Stimulated activated CD4-positive, alpha-beta T cell treated with anti-CD3 and anti-CD28 coated beads, TNF-alpha, amount 100 ng/mL, for 24 hours (primary cell): Measurements from ENCODE around the gene ACOT4.
A peak's percentile ranks its signal among the peaks of the same experiment; 100 is the strongest.
"Not testable (repeated sequence)": the region's sequence is repeated elsewhere in the genome, so short reads cannot be mapped to it uniquely, and the experiment has no call there.

Experiments
- DNase-seq, 3 experiments: peaks; one replicate each; pipeline ENCODE4 v3.0.0-alpha.2; 2020; ENCODE audit warnings: low read depth in 3 of 3

The ACOT4 gene, protein sequence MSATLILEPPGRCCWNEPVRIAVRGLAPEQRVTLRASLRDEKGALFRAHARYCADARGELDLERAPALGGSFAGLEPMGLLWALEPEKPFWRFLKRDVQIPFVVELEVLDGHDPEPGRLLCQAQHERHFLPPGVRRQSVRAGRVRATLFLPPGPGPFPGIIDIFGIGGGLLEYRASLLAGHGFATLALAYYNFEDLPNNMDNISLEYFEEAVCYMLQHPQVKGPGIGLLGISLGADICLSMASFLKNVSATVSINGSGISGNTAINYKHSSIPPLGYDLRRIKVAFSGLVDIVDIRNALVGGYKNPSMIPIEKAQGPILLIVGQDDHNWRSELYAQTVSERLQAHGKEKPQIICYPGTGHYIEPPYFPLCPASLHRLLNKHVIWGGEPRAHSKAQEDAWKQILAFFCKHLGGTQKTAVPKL

DNA sequence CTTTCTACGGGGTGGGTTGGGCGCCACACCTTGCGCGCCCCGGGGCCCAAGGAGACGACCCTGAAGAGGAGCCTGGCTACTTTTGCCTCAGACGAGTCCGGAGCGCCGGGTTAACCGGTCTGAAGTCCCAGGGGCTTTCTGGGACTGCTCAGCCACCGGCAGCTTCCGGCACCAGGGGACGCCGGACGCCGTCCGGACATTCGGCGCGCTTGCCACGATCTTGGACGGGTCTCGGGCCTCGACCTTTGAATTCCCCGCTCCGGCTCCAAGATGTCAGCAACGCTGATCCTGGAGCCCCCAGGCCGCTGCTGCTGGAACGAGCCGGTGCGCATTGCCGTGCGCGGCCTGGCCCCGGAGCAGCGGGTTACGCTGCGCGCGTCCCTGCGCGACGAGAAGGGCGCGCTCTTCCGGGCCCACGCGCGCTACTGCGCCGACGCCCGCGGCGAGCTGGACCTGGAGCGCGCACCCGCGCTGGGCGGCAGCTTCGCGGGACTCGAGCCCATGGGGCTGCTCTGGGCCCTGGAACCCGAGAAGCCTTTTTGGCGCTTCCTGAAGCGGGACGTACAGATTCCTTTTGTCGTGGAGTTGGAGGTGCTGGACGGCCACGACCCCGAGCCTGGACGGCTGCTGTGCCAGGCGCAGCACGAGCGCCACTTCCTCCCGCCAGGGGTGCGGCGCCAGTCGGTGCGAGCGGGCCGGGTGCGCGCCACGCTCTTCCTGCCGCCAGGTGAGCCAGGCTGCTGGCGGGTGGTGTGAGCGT lies at the start of gene ACOT4:
TSS of gene ACOT4 (plus strand) at position 184 of the 760 bp plus-strand sequence. CDS start at position 271, 87 bp downstream.
- DNase-seq: peak in 1 of 3 experiments; percentile 48

- DNase-seq: not testable (repeated sequence)
These were observed 48.7 kb upstream of the ACOT4 start for GRCh38 chr14:73542961-73543360.

DNA sequence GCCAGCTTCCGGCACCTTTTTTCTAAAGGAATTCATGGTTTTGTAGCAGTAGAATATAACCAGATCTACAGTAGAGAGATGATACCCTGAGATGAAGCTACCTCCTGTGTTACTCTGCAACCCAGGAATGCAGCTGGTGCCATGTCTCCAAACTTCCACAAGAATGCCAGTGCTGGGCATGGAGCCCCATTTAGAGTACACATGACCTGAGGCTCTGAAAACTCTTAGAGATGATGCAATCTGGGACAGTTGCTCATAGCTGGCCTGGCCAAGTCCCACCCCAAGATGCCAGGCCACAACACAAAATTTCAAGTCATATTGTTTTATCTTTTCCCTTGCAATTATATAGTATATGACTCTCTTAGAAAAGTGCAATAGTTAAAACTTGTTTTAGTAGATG lies 46.3 kb upstream of the ACOT4 start:
- not testable (repeated sequence) for DNase-seq

- not testable (repeated sequence) for DNase-seq
These were observed 42.6 kb upstream of the ACOT4 start for GRCh38 chr14:73549097-73549496.

DNA sequence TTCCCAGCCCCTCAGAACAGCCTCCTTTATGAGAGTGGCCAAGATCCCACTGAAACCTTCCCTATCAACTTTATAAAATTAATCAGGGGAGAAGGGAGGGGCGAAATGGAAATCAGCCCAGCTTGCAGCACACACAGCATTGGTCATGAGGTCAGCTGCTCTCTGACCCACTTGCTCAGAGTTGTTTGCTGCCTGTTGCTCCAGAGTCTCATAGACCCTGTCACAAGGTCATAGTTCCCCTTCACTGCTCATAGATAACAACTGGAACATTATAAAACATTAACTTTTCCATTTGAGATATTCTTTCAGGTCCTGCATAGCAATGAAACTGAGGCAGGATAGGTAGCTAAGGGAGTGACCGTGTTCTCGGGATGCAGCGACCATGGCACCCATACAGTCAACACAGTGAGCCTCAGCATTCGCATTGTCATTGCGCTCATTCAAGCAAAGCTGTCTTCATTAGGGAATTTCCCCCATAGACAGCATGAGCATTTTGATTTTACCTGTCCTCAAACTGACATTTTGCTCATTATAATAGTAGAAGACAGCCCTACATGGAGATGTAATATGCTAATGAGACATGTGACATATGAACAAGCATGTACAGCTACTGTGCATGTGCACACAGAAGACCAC lies 41.7 kb upstream of the ACOT4 start:
- not testable (repeated sequence) for DNase-seq

DNA sequence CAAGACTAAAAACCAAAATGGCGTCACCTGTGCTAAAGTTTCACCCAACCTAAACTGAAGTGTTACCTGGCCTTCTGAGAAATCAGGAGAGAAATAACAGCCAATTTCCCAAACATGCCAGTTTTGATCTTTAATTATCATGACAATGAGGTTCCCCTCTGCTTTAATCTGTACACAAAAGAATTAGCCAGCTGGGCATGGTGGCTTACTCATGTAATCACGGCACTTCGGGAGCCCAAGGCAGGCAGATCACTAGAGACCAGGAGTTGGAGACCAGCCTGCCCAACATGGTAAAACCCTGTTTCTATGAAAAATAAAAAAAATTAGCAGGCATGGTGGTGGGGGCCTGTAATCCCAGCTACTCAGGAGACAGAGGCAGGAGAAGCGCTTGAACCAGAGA lies 37.8 kb upstream of the ACOT4 start:
- DNase-seq: no peak

DNA sequence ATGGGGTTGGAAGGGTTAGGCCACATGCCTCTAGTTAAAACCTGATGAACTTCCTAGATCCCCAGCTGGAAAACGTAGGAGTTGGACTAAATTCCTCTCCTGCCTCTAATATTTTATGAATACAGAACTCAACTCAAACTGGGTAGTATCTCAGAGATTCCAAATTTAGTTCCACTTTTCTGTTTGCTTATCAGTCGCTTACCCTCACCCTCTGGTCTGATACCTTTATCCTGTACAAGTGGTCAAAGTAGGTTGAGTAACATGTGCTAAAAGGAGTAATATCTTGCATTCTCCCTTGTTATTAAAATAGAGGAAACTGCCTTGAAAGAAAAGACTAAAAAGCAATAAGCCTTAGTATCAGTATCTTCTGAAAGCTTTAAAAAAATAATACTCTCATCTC lies 34.5 kb upstream of the ACOT4 start:
- not testable (repeated sequence) for DNase-seq

- DNase-seq: not testable (repeated sequence)
These were observed 33.4 kb upstream of the ACOT4 start for GRCh38 chr14:73558238-73558637.

DNA sequence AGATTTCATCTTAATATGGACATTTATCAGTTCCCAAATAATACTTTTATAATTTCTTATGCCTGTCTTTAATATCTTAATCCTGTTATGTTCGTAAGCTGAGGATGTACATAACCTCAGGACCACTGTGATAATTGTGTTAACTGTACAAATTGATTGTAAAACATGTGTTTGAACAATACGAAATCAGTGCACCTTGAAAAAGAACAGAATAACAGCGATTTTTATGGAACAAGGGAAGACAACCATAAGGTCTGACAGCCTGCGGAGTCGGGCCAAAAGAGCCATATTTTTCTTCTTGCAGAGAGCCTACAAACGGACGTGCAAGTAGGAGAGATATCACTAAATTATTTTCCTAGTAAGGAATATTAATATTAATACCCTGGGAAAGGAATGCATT lies 29.4 kb upstream of the ACOT4 start:
- DNase-seq: not testable (repeated sequence)

- DNase-seq: not testable (repeated sequence)
These were observed 29.0 kb upstream of the ACOT4 start for GRCh38 chr14:73562696-73563095.

DNA sequence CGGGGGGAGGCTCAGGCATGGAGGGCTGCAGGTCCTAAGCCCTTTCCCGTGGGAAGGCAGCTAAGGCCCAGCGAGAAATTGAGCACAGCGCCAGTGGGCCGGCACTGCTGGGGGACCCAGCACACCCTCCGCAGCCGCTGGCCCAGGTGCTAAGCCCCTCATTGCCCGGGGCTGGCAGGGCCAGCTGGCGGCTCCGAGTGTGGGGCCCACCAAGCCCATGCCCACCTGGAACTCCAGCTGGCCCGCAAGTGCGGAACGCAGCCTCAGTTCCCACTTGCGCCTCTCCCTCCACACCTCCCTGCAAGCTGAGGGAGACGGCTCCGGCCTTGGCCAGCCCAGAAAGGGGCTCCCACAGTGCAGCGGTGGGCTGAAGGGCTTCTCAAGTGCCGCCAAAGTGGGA lies 25.2 kb upstream of the ACOT4 start:
- not testable (repeated sequence) for DNase-seq

DNA sequence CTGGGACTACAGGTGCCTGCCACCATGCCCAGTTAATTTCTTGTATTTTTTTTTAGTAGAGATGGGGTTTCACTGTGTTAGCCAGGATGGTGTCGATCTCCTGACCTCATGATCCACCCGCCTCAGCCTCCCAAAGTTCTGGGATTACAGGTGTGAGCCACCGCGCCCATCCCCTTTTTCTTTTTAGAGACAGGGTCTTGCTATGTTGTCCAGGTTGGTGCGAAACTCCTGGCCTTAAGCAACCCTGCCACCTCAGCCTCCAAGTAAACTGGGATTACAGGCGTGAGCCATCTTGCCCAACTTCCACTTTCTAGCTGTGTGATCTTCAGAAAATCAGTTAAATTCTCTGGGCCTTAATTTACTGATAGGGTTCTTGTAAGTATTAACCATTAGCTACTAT lies 24.7 kb upstream of the ACOT4 start:
- not testable (repeated sequence) for DNase-seq

DNA sequence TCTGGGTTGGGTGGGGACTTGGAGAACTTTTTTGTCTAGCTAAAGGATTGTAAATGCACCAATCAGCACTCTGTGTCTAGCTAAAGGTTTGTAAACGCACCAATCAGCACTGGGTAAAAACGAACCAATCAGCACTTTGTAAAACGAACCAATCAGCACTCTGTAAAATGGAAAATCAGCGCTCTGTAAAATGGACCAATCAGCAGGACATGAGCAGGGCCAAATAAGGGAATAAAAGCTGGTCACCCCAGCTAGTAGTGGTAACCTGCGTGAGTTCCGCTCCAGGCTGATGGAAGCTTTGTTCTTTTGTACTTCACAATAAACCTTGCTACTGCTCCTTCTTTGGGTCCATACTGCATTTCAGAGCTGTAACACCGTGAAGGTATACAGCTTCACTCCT lies 24.3 kb upstream of the ACOT4 start:
- no peak for DNase-seq

- no peak for DNase-seq
These were observed 23.5 kb upstream of the ACOT4 start for GRCh38 chr14:73567951-73568885.

DNA sequence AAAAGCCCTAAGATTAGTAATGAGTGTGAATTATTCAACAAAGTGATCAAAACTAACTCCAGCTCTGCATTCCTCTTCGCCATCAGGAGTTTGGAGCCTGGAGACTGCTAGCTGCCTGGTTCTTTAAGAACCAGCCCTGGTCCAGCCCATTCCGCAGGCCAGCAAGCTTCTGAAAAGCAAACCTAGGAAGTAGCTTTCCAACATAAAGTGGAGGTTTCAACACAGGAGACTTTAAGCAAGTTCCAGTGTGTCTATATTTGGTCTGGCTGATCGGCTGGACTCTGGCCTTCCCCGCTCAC lies 22.8 kb upstream of the ACOT4 start:
- not testable (repeated sequence) for DNase-seq

- peak; percentile 64 to 85 (median 76) for DNase-seq
These were observed 22.3 kb upstream of the ACOT4 start, which contains the start of gene ACOT2 for GRCh38 chr14:73569185-73569958. ACOT2 (plus strand) TSS chr14:73569213; CDS start chr14:73569241, 28 bp downstream.

GRCh38 chr14:73570913-73571312 lies 20.8 kb upstream of the ACOT4 start:
- peak in 2 of 3 experiments; percentile 24 to 70 for DNase-seq

DNA sequence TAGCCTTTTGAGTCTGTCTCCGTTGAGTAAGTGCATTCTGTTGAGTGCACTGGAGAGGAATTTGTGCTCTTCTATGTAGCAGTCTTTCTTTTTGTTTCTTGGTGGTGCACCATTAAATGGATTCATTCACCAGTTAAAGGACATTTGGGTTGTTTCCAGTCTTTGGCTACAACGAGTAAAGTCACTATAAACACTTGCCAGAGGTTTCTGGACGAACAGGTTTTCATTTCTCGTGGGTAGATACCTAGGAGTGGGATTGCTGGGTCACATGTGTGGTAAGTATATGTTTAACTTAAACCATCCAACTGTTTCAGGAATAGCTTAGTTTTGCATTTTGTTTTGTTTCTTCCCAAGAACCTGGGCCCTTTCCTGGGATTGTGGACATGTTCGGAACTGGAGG lies 18.6 kb upstream of the ACOT4 start:
- not testable (repeated sequence) for DNase-seq

GRCh38 chr14:73573740-73574139 lies 17.9 kb upstream of the ACOT4 start:
- not testable (repeated sequence) for DNase-seq

- DNase-seq: not testable (repeated sequence)
These were observed 17.4 kb upstream of the ACOT4 start for GRCh38 chr14:73574251-73574650.
